ENCODE results near the gene DPM2.

- TF ChIP-seq CTCF (IDR thresholded peaks at IDR 0.05) = no peak
- TF ChIP-seq POLR2A (IDR thresholded peaks at IDR 0.05) = no peak
Measured at GRCh38 chr9:127953768-127954505, 16.3 kb upstream of the DPM2 start.
